CD4-positive, alpha-beta T cell treated with Interleukin-15 for 4 hours (primary cell): ENCODE results near the gene C19orf38.

Source experiments
- DNase-seq: peaks from one replicate; pipeline ENCODE4 v3.0.0-alpha.2; 2020; ENCODE audit warnings: low spot score

C19orf38 gene

GRCh38 chr19:10911579-10912363 lies 63.6 kb downstream of the C19orf38 start:
- DNase-seq = no peak

- DNase-seq = no peak
Measured at GRCh38 chr19:10912619-10913018, 64.4 kb downstream of the C19orf38 start.

GRCh38 chr19:10913716-10914340 lies 65.6 kb downstream of the C19orf38 start:
- DNase-seq = no peak

- DNase-seq = no peak
Measured at GRCh38 chr19:10915130-10916091, 67.2 kb downstream of the C19orf38 start.

GRCh38 chr19:10916602-10917001 lies 68.4 kb downstream of the C19orf38 start:
- DNase-seq = no peak

- DNase-seq = no peak
Measured at GRCh38 chr19:10918359-10918758, 70.1 kb downstream of the C19orf38 start.
